ENCODE measurements around the gene SGMS1. TPM values are rescaled to one million over a fixed set of nuclear protein-coding genes. Genes with fewer than 3 reads are reported as not detected.

SGMS1 gene
- polyA plus RNA-seq, 1 of the 3 experiments (the other 2 are of a cell fraction), result 6.3 TPM

DNA sequence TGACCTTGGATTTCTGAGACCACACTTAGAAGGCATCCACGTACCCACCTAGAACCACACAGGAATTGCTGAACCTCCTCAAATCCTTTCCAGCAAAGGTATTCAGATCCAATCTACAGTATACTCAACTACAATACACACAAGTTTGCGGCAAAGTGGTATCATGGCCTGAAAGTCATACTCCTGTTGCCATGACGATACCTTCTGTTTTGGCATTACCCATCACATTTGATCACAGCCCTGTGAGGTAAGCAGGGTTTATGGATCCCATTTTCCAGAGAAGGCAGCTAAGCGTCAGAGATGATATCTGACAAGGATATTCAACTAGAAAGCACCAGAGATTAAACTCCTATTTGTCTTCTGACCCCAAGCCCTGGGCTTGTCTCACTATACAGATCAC is 32.8 kb downstream of the SGMS1 start:
- TF ChIP-seq NRF1 (IDR thresholded peaks at IDR 0.05; ENCODE audit: low read depth, low read length) (no peak), ELF1 (IDR thresholded peaks at IDR 0.05) (no peak), RCOR1 (IDR thresholded peaks at IDR 0.05; ENCODE audit: low read length) (no peak), MXI1 (IDR thresholded peaks at IDR 0.05; ENCODE audit: low read depth, low read length) (no peak), SIN3A (IDR thresholded peaks at IDR 0.05; ENCODE audit: borderline replicate concordance, low read depth, low read length) (no peak), FOSL2 (IDR thresholded peaks at IDR 0.05; ENCODE audit: borderline replicate concordance, low read depth) (no peak), SMC3 (IDR thresholded peaks at IDR 0.05; ENCODE audit: low read depth, low read length) (no peak), EP300 (IDR thresholded peaks at IDR 0.05; ENCODE audit: borderline replicate concordance in 1 of 2, low read depth in 1 of 2, low read length in 1 of 2) (no peak), CHD2 (IDR thresholded peaks at IDR 0.05; ENCODE audit: low read length, partially characterized antibody) (no peak)
- TF ChIP-seq, protein P1, sequence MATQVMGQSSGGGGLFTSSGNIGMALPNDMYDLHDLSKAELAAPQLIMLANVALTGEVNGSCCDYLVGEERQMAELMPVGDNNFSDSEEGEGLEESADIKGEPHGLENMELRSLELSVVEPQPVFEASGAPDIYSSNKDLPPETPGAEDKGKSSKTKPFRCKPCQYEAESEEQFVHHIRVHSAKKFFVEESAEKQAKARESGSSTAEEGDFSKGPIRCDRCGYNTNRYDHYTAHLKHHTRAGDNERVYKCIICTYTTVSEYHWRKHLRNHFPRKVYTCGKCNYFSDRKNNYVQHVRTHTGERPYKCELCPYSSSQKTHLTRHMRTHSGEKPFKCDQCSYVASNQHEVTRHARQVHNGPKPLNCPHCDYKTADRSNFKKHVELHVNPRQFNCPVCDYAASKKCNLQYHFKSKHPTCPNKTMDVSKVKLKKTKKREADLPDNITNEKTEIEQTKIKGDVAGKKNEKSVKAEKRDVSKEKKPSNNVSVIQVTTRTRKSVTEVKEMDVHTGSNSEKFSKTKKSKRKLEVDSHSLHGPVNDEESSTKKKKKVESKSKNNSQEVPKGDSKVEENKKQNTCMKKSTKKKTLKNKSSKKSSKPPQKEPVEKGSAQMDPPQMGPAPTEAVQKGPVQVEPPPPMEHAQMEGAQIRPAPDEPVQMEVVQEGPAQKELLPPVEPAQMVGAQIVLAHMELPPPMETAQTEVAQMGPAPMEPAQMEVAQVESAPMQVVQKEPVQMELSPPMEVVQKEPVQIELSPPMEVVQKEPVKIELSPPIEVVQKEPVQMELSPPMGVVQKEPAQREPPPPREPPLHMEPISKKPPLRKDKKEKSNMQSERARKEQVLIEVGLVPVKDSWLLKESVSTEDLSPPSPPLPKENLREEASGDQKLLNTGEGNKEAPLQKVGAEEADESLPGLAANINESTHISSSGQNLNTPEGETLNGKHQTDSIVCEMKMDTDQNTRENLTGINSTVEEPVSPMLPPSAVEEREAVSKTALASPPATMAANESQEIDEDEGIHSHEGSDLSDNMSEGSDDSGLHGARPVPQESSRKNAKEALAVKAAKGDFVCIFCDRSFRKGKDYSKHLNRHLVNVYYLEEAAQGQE (IDR thresholded peaks at IDR 0.05; ENCODE audit: low read depth, low read length), result no peak
- TF ChIP-seq, protein P2, sequence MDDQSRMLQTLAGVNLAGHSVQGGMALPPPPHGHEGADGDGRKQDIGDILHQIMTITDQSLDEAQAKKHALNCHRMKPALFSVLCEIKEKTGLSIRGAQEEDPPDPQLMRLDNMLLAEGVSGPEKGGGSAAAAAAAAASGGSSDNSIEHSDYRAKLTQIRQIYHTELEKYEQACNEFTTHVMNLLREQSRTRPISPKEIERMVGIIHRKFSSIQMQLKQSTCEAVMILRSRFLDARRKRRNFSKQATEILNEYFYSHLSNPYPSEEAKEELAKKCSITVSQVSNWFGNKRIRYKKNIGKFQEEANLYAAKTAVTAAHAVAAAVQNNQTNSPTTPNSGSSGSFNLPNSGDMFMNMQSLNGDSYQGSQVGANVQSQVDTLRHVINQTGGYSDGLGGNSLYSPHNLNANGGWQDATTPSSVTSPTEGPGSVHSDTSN (IDR thresholded peaks at IDR 0.05), result no peak
- CTCF ChIA-PET, result no interaction called here
- H4K20me1 ChIP-seq (ENCODE audit: insufficient read depth), result no peaks in the 10 kb centered on the region
- no peak for DNase-seq
- H3K9me3 ChIP-seq, result no peaks in the 10 kb centered on the region
- H3F3A ChIP-seq (replicated peaks; ENCODE audit: insufficient read depth), result peaks cover 4% of the 10 kb centered on the region
- POLR2A ChIA-PET, result no interaction called here
- 94% methylated on average over 4 of the region's 4 CpGs for WGBS (ENCODE audit: low lambda C conversion rate)
- H3K9me2 ChIP-seq, result no peaks in the 10 kb centered on the region
- H3K27ac ChIP-seq (ENCODE audit: low read depth in 2 of 2, low read length in 1 of 2), result no peak overlapping the region
- no peak overlapping the region for H3K4me3 ChIP-seq (ENCODE audit: low read depth in 2 of 2, low read length in 1 of 2)
- H3K4me2 ChIP-seq, result no peak overlapping the region
- no peak overlapping the region for H2AFZ ChIP-seq (ENCODE audit: low read depth)
- H3K4me1 ChIP-seq (ENCODE audit: control insufficient read depth in 1 of 2, insufficient read depth in 2 of 2, low read depth in 1 of 2, low read length in 1 of 2), result peaks cover 9 to 11% of the 10 kb centered on the region in 2 experiments; a peak in 3 of 4 replicates
- H3K36me3 ChIP-seq (replicated peaks in 1 of 2; ENCODE audit: control insufficient read depth in 1 of 2, insufficient read depth in 2 of 2, low read length in 1 of 2), result peaks cover 0 to 12% of the 10 kb centered on the region in 2 experiments
- peaks cover 4% of the 10 kb centered on the region; the same call in 1 of the 2 replicates for H3K79me2 ChIP-seq (ENCODE audit: insufficient read depth)
- H3K27me3 ChIP-seq (ENCODE audit: insufficient read depth), result no peaks in the 10 kb centered on the region
- no peak overlapping the region for H3K9ac ChIP-seq

DNA sequence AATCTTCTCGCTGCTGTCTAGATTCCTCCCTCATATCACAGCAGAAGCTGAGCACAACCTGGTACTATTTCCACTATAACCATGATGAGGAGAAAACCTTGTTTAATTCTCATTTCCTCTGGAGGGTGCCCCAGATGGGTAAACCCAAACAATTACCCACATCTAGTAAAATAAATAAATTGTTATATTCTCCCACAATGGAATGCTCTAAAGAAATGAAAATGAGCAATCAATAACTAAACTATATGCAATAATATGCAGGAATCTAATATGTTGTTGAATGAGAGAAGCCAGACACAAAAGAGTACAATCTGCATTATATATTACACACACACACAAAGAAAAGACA is 37.0 kb downstream of the SGMS1 start:
- H3K79me2 ChIP-seq (ENCODE audit: insufficient read depth), result no peaks in the 10 kb centered on the region
- H3K9me2 ChIP-seq, result no peaks in the 10 kb centered on the region
- ChIA-PET POLR2A (no interaction called here), CTCF (no interaction called here)
- H3K4me3 ChIP-seq (ENCODE audit: low read depth in 2 of 2, low read length in 1 of 2), result no peak overlapping the region
- no peak overlapping the region for H2AFZ ChIP-seq (ENCODE audit: low read depth)
- H4K20me1 ChIP-seq (ENCODE audit: insufficient read depth), result no peaks in the 10 kb centered on the region
- no peaks in the 10 kb centered on the region for H3K27me3 ChIP-seq (ENCODE audit: insufficient read depth)
- H3K4me1 ChIP-seq (ENCODE audit: control insufficient read depth in 1 of 2, insufficient read depth in 2 of 2, low read depth in 1 of 2, low read length in 1 of 2), result peaks cover 0 to 9% of the 10 kb centered on the region in 2 experiments; a peak in 2 of 4 replicates
- no peaks in the 10 kb centered on the region for H3K9me3 ChIP-seq
- no peak overlapping the region for H3K4me2 ChIP-seq
- WGBS (ENCODE audit: low lambda C conversion rate), result 93% methylated on average over 1 of the region's 1 CpG
- no peak overlapping the region for H3K27ac ChIP-seq (ENCODE audit: low read depth in 2 of 2, low read length in 1 of 2)
- H3F3A ChIP-seq (replicated peaks; ENCODE audit: insufficient read depth), result peaks cover 6% of the 10 kb centered on the region
- H3K9ac ChIP-seq, result no peak overlapping the region
- H3K36me3 ChIP-seq (replicated peaks in 1 of 2; ENCODE audit: control insufficient read depth in 1 of 2, insufficient read depth in 2 of 2, low read length in 1 of 2), result peaks cover 4 to 12% of the 10 kb centered on the region in 2 experiments
- no peak for DNase-seq
- TF ChIP-seq TEAD4 (IDR thresholded peaks at IDR 0.05; ENCODE audit: borderline replicate concordance, insufficient read depth), result no peak
- TF ChIP-seq MXI1 (IDR thresholded peaks at IDR 0.05; ENCODE audit: low read depth, low read length), result no peak
- no peak for TF ChIP-seq RCOR1 (IDR thresholded peaks at IDR 0.05; ENCODE audit: low read length)
- no peak for TF ChIP-seq EP300 (IDR thresholded peaks at IDR 0.05; ENCODE audit: borderline replicate concordance in 1 of 2, low read depth in 1 of 2, low read length in 1 of 2)
- no peak for TF ChIP-seq POLR2AphosphoS5 (IDR thresholded peaks at IDR 0.05; ENCODE audit: low read depth, low read length)
- TF ChIP-seq, protein P1 (IDR thresholded peaks at IDR 0.05; ENCODE audit: low read depth, low read length), result no peak
- TF ChIP-seq, protein P3, sequence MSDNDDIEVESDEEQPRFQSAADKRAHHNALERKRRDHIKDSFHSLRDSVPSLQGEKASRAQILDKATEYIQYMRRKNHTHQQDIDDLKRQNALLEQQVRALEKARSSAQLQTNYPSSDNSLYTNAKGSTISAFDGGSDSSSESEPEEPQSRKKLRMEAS (IDR thresholded peaks at IDR 0.05; ENCODE audit: low read depth), result no peak
- TF ChIP-seq RFX5 (IDR thresholded peaks at IDR 0.05; ENCODE audit: low read length), result no peak
- TF ChIP-seq NFIC (IDR thresholded peaks at IDR 0.05; ENCODE audit: borderline replicate concordance), result no peak
- TF ChIP-seq SMC3 (IDR thresholded peaks at IDR 0.05; ENCODE audit: low read depth, low read length), result no peak
- TF ChIP-seq MEF2A (IDR thresholded peaks at IDR 0.05; ENCODE audit: borderline replicate concordance, low read depth), result no peak
- TF ChIP-seq, protein P2 (IDR thresholded peaks at IDR 0.05), result no peak
- no peak for TF ChIP-seq TAF1 (IDR thresholded peaks at IDR 0.05; ENCODE audit: borderline replicate concordance, low read depth, low read length)
